DMS 273 (cell line): ENCODE measurements around the gene KRT84.

ENCODE experiments used
- DNase-seq: peaks from one replicate; lab custom pipeline; 2025; ENCODE audit not compliant: unreplicated experiment; lab: John Stamatoyannopoulos, UW

Gene KRT84

GRCh38 chr12:52362118-52362726 lies 23.2 kb downstream of the KRT84 start:
- peak; percentile 15 for DNase-seq

- DNase-seq = no peak
Observed at GRCh38 chr12:52361553-52361952, 23.9 kb downstream of the KRT84 start.

- no peak for DNase-seq
Observed at GRCh38 chr12:52360663-52361271, 24.7 kb downstream of the KRT84 start.

GRCh38 chr12:52360106-52360662 lies 25.3 kb downstream of the KRT84 start:
- no peak for DNase-seq

GRCh38 chr12:52359621-52360061 lies 25.8 kb downstream of the KRT84 start:
- DNase-seq = no peak

GRCh38 chr12:52358575-52359350 lies 26.7 kb downstream of the KRT84 start:
- no peak for DNase-seq

- DNase-seq = no peak
Observed at GRCh38 chr12:52356762-52357580, 28.5 kb downstream of the KRT84 start.

- no peak for DNase-seq
Observed at GRCh38 chr12:52356031-52356761, 29.3 kb downstream of the KRT84 start.

- DNase-seq = no peak
Observed at GRCh38 chr12:52355176-52355575, 30.3 kb downstream of the KRT84 start.

GRCh38 chr12:52354200-52354599 lies 31.3 kb downstream of the KRT84 start:
- peak; percentile 94 for DNase-seq

GRCh38 chr12:52353766-52354165 lies 31.7 kb downstream of the KRT84 start:
- peak; percentile 57 for DNase-seq

- DNase-seq = no peak
Observed at GRCh38 chr12:52352951-52353350, 32.5 kb downstream of the KRT84 start.

GRCh38 chr12:52351196-52352059 lies 34.0 kb downstream of the KRT84 start:
- DNase-seq = no peak

GRCh38 chr12:52350786-52351185 lies 34.7 kb downstream of the KRT84 start:
- DNase-seq = no peak

- DNase-seq = no peak
Observed at GRCh38 chr12:52350021-52350620, 35.3 kb downstream of the KRT84 start.

GRCh38 chr12:52349196-52349595 lies 36.3 kb downstream of the KRT84 start:
- no peak for DNase-seq

GRCh38 chr12:52347551-52348510 lies 37.6 kb downstream of the KRT84 start:
- DNase-seq = no peak

GRCh38 chr12:52347016-52347415 lies 38.4 kb downstream of the KRT84 start:
- no peak for DNase-seq
